ENCODE results near the gene DNM3. TPM values are rescaled to one million over a fixed set of nuclear protein-coding genes. Genes with fewer than 3 reads are reported as not detected.

Gene DNM3
- total and polyA plus RNA-seq, 7 donors = 0.60 to 13.3 (median 3.9) TPM

- TF ChIP-seq CTCF (IDR thresholded peaks at IDR 0.05) (no peak), POLR2AphosphoS5 (IDR thresholded peaks at IDR 0.05) (no peak)
- 53 to 54% methylated on average over 3 of the region's 3 CpGs for WGBS, 2 donors
- intact Hi-C loops (cut with DNase I) = loop anchor here (2.0 kb wide), 1 partner anchor 17 kb away; no protein-coding TSS in a partner anchor
- Histone ChIP-seq H3K4me3 (peak overlapping the region in 2 of 4 donors; percentile 17 to 24), H3K4me1 (peaks cover 0 to 37% (median 26%) of the 10 kb centered on the region in 4 donors), H3K9me3 (no peaks in the 10 kb centered on the region), H3K27ac (peak overlapping the region; percentile 29 to 76 (median 60)), H3K36me3 (no peaks in the 10 kb centered on the region), H3K27me3 (no peaks in the 10 kb centered on the region)
- no peak for DNase-seq
Observed at GRCh38 chr1:172383536-172383935, 542.2 kb downstream of the DNM3 start.

GRCh38 chr1:172384656-172385055, 543.4 kb downstream of the DNM3 start:
- Histone ChIP-seq H3K4me3 (no peak overlapping the region), H3K4me1 (peaks cover 0 to 37% (median 26%) of the 10 kb centered on the region in 4 donors), H3K9me3 (no peaks in the 10 kb centered on the region), H3K27me3 (no peaks in the 10 kb centered on the region), H3K36me3 (no peaks in the 10 kb centered on the region), H3K27ac (peak overlapping the region in 1 of 4 donors; percentile 72)
- intact Hi-C loops (cut with DNase I) = no loop called here
- 88 to 93% methylated on average over 1 of the region's 1 CpG for WGBS, 2 donors
- no peak for TF ChIP-seq POLR2A (IDR thresholded peaks at IDR 0.05)
- no peak for TF ChIP-seq POLR2AphosphoS5 (IDR thresholded peaks at IDR 0.05)
- TF ChIP-seq CTCF (IDR thresholded peaks at IDR 0.05) = no peak
- no peak for TF ChIP-seq EP300 (IDR thresholded peaks at IDR 0.05)
- DNase-seq = no peak

DNA sequence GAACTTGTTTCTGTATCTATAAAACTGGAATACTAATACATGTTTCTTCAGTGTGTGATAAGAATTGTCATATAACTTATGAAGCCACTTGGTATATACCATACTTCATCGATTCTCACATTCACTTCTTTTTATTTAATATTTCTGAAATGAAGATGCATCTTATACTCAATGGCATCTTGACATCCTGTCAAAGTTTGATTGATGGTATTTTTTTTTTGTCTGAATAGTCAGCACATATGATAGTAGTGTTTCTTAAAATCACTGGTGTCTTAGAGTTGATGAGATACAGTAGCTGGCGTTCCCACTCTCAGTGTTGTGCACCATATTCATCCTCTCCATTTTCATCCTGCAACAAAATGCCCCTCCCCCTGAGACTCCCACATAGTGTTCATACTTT, 544.7 kb downstream of the DNM3 start:
- H3K4me3 ChIP-seq = no peak overlapping the region
- no peak overlapping the region for H3K27ac ChIP-seq
- no peaks in the 10 kb centered on the region for H3K27me3 ChIP-seq
- H3K36me3 ChIP-seq = no peaks in the 10 kb centered on the region
- peaks cover 0 to 46% (median 38%) of the 10 kb centered on the region in 4 donors for H3K4me1 ChIP-seq
- intact Hi-C loops (cut with DNase I) = no loop called here
- TF ChIP-seq POLR2AphosphoS5 (IDR thresholded peaks at IDR 0.05) (no peak), CTCF (IDR thresholded peaks at IDR 0.05) (no peak), POLR2A (IDR thresholded peaks at IDR 0.05) (no peak), EP300 (IDR thresholded peaks at IDR 0.05) (no peak)
- WGBS, 2 donors = 99% methylated on average over 2 of the region's 2 CpGs
- H3K9me3 ChIP-seq = no peaks in the 10 kb centered on the region
- DNase-seq = no peak

DNA sequence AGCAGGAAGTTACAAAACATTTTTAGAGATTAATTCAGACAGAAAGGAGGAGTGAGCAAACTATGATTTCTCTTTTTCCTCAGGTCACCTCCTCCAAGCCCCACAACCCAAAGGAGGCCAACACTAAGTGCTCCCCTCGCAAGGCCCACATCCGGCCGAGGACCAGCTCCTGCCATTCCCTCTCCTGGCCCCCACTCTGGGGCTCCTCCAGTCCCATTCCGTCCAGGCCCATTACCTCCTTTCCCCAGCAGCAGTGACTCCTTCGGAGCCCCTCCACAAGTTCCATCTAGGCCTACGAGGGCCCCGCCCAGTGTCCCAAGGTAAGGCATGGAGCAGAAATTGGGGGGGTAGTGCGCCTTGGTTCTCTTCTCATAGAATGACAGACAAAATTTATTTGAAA, 547.2 kb downstream of the DNM3 start:
- no peak overlapping the region for H3K4me3 ChIP-seq
- H3K9me3 ChIP-seq = no peaks in the 10 kb centered on the region
- peaks cover 0 to 46% (median 40%) of the 10 kb centered on the region in 4 donors for H3K4me1 ChIP-seq
- H3K27me3 ChIP-seq = no peaks in the 10 kb centered on the region
- intact Hi-C loops (cut with DNase I) = no loop called here
- DNase-seq = no peak
- no peak overlapping the region for H3K27ac ChIP-seq
- 96 to 99% methylated on average over 8 of the region's 8 CpGs for WGBS, 2 donors
- H3K36me3 ChIP-seq = no peaks in the 10 kb centered on the region
- TF ChIP-seq EP300 (IDR thresholded peaks at IDR 0.05) (no peak), POLR2A (IDR thresholded peaks at IDR 0.05) (no peak), CTCF (IDR thresholded peaks at IDR 0.05) (no peak), POLR2AphosphoS5 (IDR thresholded peaks at IDR 0.05) (no peak)

GRCh38 chr1:172390301-172390682, 549.0 kb downstream of the DNM3 start:
- Histone ChIP-seq H3K27me3 (no peaks in the 10 kb centered on the region), H3K4me3 (no peak overlapping the region), H3K9me3 (no peaks in the 10 kb centered on the region), H3K36me3 (no peaks in the 10 kb centered on the region), H3K27ac (peak overlapping the region; percentile 10 to 82 (median 69)), H3K4me1 (peaks cover 0 to 51% (median 48%) of the 10 kb centered on the region in 4 donors)
- 41 to 57% methylated on average over 3 of the region's 3 CpGs for WGBS, 2 donors
- no peak for DNase-seq
- TF ChIP-seq POLR2A (IDR thresholded peaks at IDR 0.05) = no peak
- TF ChIP-seq POLR2AphosphoS5 (IDR thresholded peaks at IDR 0.05) = no peak
- TF ChIP-seq EP300 (IDR thresholded peaks at IDR 0.05) = no peak
- no peak for TF ChIP-seq CTCF (IDR thresholded peaks at IDR 0.05)
- intact Hi-C loops (cut with DNase I) = loop anchor here (5.0 kb wide), 1 partner anchor 68 kb away; no protein-coding TSS in a partner anchor
